LNCaP clone FGC (cell line): ENCODE data around the gene TCAF1.
"Not testable (repeated sequence)": the region's sequence is repeated elsewhere in the genome, so short reads cannot be mapped to it uniquely, and the experiment has no call there.

Experiments used
- DNase-seq: peaks from one replicate; pipeline ENCODE4 v3.0.0-alpha.2; 2011; ENCODE audit warnings: low read depth
- H3K4me3 ChIP-seq: 2 replicates; pipeline ENCODE4 v1.5.1; 2011; ENCODE audit warnings: mild to moderate bottlenecking, low read depth, low read length, control low read depth
- CTCF ChIP-seq: IDR thresholded peaks from 2 replicates; pipeline ENCODE4 v1.5.1; 2012; ENCODE audit warnings: mild to moderate bottlenecking; ENCODE audit not compliant: control insufficient read depth, insufficient read depth; ENCODE audit errors: extremely low read depth

The TCAF1 gene

GRCh38 chr7:143849785-143850479 is 52.0 kb downstream of the TCAF1 start:
- DNase-seq = no peak
- H3K4me3 ChIP-seq = no peak overlapping the region
- TF ChIP-seq CTCF = no peak

- no peak overlapping the region for H3K4me3 ChIP-seq
- TF ChIP-seq CTCF = no peak
- DNase-seq = no peak
Measured at GRCh38 chr7:143848192-143848591, 53.8 kb downstream of the TCAF1 start.

GRCh38 chr7:143846692-143847091 is 55.3 kb downstream of the TCAF1 start:
- TF ChIP-seq CTCF = no peak
- no peak overlapping the region for H3K4me3 ChIP-seq
- DNase-seq = no peak

GRCh38 chr7:143841696-143842095 is 60.3 kb downstream of the TCAF1 start:
- H3K4me3 ChIP-seq, DNase-seq: not testable (repeated sequence)
- peak; percentile 17; the same call in 1 of the 2 replicates for TF ChIP-seq CTCF

- not testable (repeated sequence) for DNase-seq, H3K4me3 ChIP-seq
Measured at GRCh38 chr7:143840062-143840461, 61.9 kb downstream of the TCAF1 start.

GRCh38 chr7:143837223-143837622 is 64.8 kb downstream of the TCAF1 start:
- TF ChIP-seq CTCF = peak; percentile 65
- peak overlapping the region; percentile 29 for H3K4me3 ChIP-seq
- DNase-seq = not testable (repeated sequence)

GRCh38 chr7:143836622-143837021 is 65.4 kb downstream of the TCAF1 start:
- H3K4me3 ChIP-seq = peak overlapping the region; percentile 41
- DNase-seq = not testable (repeated sequence)

- H3K4me3 ChIP-seq, DNase-seq: not testable (repeated sequence)
Measured at GRCh38 chr7:143836088-143836487, 65.9 kb downstream of the TCAF1 start.

GRCh38 chr7:143826578-143826977 is 75.4 kb downstream of the TCAF1 start:
- H3K4me3 ChIP-seq, DNase-seq: not testable (repeated sequence)

GRCh38 chr7:143824295-143825135 is 77.5 kb downstream of the TCAF1 start:
- DNase-seq, H3K4me3 ChIP-seq: not testable (repeated sequence)

- DNase-seq = not testable (repeated sequence)
Measured at GRCh38 chr7:143823634-143824294, 78.2 kb downstream of the TCAF1 start.

More at GRCh38 chr7:143823634-143824294, 78.2 kb downstream of the TCAF1 start:
- H3K4me3 ChIP-seq = not testable (repeated sequence)
